NK-92 (cell line): Measurements from ENCODE around the gene TTYH1.

ENCODE experiments used
- DNase-seq: peaks from one replicate; lab custom pipeline; 2025; ENCODE audit not compliant: unreplicated experiment; lab: John Stamatoyannopoulos, UW

Gene TTYH1

DNA sequence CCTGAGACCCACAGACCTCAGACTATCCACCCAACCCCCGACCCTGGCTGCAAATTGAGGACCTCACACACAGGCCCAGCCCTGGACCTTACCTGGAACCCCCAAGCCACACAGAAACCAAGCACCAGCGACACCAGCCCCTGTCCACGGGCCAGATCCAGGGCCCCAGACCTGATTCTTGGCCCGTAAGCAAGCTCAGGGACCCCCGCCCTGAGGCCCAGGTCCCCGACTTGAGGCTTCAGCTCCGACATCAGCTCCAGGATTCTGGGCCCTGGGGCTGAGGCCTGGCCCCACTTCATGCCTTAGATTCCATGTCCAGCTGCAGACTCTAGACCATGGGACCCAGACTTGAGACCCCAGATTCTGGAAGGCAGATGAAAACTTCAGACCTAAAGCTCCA is 6.3 kb downstream of the TTYH1 start:
- DNase-seq, result no peak

DNA sequence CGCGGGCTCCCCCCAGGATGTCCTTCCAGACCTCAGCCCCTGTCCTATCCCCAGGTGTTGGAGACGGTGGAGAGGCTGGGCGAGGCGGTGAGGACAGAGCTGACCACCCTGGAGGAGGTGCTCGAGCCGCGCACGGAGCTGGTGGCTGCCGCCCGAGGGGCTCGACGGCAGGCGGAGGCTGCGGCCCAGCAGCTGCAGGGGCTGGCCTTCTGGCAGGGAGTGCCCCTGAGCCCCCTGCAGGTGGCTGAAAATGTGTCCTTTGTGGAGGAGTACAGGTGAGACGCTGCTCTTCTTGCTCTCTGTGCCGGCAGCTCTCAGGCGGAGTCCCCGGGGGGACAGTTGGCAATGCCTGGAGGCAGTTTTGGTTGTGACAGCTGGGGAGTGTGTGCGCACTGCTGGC is 6.9 kb downstream of the TTYH1 start:
- no peak for DNase-seq

DNA sequence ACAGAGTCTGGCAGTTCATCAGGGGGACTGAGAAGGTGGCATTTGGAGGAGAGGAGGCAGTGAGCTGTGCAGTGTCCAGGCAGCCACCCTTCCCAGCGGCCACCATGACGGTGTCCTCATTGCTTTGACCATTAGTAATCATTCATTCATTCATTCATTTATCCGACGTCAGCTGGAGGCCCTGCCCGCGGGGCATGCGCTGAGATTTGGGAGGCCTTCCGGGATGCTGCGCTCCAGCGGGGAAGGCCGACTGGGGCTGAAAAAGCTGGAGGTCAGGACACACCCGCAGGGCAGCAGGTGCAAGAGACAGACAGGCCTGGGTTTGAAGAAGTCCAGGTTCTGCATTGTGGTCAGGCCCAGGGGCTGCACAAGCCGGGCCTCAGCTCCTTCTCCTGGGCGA is 8.9 kb downstream of the TTYH1 start:
- DNase-seq, result no peak

DNA sequence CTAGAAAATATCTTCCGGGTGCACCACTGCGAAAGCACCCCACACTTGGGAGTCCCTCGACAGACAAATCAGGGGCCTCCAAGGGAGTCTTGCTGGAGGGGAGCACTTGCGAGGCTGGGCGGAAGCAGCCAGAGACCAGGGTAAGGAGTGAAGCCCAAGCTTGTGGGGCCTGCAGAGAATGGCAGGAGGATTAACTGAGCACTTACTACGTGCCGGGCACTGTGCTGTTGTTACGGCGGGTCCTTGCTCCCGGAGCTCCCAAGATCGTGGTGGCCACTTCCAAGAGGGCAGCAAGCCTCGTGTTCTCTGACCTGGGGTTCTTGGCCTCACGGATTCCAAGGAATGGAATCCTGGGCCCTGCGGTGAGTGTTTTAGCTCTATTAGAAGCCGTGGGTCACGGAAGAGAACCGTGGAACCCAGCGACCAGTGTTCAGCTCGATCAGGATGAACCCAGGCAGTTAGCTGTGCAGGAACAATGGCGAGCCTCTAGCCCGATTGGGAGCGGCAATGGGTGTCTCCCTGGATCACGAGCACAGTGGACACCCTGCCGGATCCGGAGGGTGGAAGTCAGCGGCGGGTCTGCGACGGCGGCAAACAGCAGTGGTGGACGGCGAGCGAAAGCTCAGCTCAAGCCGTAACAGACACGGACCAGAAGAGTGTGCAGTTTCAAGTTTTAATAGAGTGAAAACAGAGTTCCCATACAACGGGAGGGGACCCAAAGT is 9.6 kb downstream of the TTYH1 start:
- no peak for DNase-seq

DNA sequence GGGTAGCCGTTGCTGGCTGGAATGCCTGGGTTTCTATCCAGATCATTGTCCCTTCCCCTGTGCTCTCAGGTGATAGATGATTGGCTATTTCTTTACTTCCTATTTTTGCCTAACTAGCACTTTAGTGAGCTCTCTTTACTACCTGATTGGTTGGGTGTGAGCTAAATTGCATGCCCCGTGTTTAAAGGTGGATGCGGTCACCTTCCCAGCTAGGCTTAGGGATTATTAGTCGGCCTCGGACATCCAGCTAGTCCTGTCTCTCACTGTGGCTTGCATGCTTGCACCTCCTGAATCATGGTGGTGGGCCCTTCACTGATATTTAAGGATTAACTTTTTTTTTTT is 10.1 kb downstream of the TTYH1 start:
- no peak for DNase-seq

DNA sequence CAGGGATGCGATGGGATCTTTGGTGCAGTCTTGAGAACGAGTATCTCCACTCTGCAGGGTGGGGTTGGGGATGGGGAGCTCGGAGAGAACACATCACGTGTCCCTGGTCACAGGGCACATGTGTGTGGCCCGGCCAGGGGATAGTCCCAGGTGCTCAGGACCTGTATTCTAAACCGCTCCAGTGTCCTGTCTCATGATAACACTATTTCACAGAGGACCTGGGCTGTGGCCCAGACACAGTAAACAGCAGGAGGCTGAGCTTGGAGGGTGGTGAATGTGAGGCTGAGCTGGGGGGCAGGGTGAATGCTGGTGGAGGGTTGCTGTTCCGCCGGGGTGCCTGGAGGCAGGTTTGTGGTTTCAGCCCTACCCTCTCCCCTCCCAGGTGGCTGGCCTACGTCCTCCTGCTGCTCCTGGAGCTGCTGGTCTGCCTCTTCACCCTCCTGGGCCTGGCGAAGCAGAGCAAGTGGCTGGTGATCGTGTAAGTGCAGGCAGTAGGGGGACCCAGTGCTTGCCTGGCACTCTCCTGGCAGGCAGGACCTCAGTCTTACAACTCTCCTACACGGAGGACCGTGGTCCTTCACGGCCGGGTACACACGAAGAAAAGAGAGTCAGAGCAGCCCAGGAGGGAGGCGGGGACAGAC is 11.1 kb downstream of the TTYH1 start:
- no peak for DNase-seq

DNA sequence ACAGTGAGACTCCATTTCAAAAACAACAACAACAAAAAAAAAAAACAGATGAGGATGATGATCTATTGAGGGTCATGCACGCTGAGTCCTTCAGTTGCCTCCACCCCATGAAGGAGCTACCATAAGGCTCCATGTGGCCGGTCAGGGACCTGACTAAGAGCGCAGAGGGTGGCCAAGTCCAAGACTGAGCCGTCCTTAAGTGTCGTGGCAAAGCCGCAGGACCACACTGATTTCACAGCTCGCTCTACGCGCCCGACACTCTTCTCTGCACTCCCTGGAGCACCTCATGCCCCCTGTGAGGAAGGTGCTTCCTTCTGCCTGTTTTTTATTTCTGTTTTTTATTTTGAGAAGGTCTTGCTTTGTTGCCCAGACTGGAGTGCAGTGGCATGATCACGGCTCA is 12.3 kb downstream of the TTYH1 start:
- no peak for DNase-seq

DNA sequence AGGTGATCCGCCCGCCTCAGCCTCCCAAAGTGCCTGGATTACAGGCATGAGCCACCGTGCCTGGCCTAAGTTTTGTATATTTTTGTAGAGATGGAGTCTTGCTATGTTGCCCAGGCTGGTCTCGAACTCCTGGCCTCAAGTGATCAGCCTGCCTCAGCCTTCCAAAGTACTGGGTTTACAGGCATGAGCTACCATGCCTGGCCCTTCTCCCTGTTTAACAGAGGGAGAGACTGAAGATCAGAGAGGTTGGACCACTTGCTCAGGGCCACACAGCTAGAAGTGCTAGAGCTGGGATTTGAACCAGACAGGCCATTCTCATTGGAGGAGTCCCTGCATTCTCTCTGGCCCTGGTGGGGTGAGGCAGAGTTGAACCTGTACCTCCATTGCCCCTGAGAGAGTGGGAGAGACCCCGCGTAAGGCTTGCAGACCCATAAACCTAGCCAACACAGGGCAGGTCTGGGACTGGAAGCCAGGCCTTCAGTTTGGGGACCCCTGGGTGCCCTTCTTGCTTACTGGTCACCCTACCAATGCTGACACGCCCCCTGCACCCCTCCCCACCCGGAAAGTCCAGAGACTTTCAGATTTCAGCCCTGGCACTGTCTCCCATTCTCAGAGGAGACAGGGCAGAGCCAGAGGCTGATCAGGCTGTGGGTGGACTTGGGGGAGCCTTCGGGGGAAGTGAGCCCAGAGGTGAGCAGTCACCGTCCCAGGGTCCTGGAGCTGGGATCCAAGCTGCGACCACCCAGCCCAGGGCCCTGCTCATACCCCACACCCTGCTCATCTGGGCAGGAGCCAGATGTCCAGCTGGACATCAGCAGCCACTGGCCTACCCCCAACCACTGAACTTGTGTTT is 13.3 kb downstream of the TTYH1 start:
- DNase-seq, result no peak

DNA sequence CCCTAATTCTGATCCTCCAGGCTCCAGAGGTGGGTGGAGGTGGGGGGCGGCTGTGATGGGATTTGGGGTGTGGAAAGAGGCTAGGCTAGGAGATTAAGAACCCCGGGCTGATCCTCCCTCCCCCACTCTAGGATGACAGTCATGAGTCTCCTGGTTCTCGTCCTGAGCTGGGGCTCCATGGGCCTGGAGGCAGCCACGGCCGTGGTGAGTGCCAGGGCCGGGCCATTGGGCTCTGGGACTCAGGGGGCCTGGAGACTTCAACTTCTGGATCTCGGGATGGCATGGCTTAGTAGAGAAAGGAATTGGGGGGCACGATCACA is 13.9 kb downstream of the TTYH1 start:
- DNase-seq, result no peak

DNA sequence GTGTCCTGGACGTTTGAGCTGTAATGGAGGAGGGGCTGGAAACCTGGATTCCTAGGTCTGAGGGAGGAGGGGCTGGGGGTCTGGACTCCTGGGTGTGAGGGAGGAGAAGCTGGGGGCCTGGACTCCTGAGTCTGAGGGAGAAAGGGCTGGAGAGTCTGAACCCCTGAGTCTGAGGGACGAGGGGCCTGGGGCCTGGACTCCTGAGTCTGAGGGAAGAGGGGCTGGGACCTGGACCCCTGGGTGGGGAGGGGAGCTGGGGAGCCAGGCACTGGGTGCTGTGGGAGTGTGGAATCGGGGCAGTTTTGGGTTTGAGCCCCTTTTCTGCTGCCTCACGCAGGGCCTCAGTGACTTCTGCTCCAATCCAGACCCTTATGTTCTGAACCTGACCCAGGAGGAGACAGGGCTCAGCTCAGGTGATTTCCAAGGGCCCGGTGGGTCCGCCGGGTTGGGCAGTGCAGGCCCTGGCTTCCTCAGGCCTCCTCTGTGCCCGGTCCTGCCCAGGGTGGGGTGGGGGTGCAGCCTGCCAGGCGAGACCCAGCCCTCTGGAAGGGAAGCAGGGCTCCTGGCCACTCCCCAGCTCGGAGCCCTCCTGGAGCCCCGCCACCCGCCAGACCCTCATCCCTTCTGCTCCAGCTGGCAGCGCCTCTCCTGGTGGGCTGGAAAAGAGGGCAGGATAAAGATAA is 14.4 kb downstream of the TTYH1 start:
- no peak for DNase-seq

DNA sequence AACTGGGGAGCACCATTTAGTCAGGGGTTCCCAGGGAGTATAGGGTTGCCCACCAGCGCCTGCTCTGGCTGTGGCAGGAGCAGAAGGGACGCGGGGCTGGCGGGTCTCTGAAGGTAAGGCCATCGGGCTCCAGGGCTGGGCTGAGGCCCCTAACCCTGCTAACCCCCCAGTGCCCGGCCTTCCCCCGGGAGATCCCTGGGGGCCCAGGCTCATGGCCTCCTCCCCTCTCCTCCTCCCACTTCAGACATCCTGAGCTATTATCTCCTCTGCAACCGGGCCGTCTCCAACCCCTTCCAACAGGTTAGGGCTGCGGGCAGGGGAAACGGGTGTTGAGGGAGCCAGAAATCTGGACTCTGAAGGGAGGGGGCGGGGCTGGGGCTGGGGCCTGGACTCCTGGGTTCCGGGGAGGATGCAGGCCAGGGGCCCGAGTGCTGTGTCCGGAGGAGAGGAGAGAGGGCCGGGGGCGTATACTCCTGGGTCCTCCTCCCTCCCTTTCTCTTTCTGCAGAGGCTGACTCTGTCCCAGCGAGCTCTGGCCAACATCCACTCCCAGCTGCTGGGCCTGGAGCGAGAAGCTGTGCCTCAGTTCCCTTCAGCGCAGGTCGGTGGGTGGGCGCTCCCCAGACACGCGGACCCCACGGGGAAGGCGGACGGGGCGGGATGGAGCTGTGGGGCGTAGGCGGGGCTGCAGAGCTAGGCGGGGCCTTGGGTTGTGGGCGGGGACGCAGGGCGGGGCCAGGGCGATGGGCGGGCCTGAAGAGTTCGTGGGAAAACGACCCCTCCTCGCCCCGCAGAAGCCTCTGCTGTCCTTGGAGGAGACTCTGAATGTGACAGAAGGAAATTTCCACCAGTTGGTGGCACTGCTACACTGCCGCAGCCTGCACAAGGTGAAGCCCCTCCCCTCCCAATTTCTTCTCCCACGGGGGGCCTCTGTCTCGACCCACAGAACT is 15.3 kb downstream of the TTYH1 start:
- no peak for DNase-seq

DNA sequence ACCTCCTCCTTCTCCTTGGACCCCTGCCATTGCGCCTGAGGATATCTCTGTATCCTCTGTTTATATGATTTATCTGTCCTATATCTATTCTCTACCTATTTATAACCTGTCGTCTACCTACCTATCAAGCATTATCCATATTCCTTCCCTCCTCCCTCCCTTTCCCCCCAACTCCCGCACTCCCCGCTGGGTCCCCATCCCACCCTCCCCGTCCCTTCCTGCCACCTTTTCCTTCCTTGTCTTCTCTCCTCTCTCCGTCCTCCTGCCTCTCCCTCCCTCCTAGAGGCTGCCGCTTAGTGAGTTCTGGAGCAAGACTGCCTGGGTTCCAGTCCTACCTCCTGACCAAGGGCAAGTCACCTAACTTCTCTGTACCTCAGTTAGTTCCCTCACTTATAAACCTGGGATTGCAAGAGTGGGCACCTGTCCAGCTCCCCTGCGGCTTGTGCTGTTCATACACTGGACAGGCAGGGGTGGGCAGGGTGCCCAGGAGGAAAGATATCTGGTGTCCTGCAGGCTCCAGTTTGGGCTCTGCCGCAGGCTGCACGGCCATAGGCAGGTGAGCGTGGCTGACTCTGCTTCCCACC is 16.1 kb downstream of the TTYH1 start:
- no peak for DNase-seq

DNA sequence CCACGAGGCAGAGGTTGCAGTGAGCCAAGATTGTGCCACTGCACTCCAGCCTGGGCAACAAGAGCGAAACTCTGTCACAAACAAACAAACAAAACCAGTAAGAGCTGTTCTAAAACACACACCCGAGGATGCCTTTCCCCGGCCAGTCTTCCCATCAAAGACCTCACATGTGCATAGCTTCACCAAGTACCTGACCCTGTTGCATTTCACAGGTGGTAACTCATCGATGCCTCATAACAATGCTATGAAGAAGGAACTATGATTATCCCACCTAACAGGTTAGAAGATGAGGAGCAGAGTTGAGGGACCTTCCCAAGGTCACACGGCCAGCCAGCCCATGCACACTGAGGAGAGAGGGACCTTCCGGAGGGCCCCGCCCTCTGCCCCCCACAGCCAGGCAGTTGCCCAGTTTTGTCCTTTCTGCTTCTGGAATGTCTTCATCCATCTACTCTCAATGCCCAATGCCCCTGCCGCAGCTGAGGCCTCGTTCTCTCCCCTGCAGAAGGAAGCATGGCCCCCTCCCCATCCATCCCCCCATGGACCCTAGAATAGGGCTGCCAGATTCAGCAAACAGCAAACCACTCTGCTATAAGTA is 17.0 kb downstream of the TTYH1 start:
- DNase-seq, result no peak

DNA sequence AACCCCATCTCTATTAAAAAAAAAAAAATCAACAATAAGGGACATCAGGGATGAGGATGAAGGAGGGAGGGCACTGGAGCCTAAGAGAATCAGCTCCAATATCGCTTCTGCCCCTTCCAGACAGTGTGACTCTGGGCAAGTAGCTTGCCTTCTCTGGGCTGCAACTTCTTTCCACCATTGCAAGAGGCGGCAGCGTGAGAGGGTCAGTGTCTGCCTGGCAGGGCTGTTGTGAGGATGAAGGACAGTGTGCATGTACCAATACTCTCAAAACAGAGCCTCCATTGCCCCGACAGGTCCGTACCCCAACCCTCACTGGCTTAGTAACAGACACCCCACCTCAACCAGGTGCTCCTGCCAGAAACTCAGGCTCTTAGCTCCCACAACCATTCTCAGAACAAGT is 18.4 kb downstream of the TTYH1 start:
- no peak for DNase-seq

DNA sequence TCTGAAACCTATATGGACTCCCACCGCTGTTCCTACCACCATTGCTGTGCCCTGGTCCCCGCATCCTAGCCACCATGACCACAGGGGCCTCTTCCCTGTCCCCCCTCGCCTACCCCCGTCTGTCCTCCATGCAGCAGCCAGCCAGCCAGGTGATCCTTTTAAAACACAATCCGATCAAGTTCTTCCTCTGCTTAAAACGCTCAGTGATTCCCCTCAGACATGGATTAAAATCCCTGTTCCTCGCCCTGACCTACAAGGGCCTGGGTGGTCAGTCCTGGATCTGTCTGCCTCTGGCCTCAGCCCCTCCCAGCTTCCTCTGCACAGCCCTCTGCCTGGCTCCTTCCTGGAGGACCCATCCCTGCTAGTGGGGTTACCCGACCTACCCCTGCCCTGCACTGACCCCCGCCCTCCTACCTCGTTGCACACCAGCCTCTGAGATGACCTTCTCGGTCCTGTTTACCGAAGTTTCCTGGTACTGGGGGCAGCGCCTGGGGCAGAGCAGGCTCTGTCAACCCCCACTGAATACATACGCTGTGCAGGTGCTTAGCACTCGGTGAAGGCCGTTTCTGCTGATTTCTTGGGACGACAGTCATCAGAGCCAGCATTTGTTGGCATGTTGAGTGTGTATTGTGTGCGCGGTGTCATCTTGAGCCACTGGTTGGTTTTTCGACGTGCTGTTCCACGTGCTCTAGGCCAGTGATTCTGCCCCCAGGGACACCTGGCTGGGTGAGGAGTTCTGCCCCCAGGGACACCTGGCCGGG is 19.0 kb downstream of the TTYH1 start:
- DNase-seq, result no peak

DNA sequence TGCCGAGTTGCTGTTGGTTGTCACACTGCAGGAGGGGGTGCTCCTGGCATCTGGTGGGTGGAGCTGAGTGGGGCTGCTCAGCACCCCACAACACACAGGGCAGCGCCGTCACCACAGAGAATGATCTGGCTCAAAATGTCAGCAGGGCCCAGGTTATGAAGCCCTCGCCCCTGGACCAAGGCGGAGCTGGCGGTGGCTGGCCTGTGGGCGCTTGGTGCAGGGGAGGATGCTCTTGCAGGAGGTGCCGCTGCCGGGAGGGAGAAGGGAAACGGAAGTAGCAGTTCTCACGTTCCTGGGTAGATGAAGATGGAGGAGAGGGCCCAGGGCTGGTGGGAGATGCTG is 19.6 kb downstream of the TTYH1 start:
- no peak for DNase-seq

DNA sequence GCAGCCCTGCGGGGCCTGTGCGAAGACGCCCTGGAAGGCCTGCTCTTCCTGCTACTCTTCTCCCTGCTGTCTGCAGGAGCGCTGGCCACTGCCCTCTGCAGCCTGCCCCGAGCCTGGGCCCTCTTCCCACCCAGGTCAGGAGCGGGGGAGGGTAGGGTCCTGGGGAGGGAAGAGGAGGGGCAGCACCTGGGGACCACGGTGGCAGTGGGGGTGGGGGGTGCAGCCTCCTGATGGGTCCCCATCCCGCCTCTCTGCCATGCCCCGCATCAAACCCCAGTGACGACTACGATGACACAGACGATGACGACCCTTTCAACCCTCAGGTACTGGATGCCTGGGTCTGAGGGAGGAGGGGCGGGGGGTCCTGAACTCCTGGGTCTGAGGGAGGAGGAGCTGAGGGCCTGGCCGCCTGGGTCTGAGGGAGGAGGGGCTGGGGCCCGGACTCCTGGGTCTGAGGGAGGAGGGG is 20.3 kb downstream of the TTYH1 start:
- DNase-seq, result no peak

DNA sequence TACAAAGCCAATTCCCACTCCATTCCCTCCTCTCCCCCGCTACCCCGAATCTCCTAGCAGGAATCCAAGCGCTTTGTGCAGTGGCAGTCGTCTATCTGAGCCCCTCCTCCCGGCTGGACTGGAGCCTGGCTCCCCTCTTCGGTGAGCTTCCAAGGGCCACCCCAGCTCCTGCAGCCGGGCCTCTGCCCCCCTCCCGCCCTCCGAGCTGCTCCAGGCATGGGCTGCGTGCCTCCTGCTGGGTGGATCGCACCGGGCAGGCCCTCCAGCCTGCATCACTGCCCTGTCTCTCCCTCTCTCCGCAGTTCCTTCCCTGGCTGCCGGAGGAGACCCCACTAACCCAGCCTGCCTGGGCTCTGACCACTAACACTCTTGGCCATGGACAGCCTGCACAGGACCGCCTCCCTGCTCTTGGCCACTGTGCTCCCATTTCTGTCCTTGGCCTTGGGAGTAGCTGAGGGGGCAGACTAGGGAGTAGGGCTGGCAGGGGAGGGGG is 20.8 kb downstream of the TTYH1 start:
- no peak for DNase-seq

DNA sequence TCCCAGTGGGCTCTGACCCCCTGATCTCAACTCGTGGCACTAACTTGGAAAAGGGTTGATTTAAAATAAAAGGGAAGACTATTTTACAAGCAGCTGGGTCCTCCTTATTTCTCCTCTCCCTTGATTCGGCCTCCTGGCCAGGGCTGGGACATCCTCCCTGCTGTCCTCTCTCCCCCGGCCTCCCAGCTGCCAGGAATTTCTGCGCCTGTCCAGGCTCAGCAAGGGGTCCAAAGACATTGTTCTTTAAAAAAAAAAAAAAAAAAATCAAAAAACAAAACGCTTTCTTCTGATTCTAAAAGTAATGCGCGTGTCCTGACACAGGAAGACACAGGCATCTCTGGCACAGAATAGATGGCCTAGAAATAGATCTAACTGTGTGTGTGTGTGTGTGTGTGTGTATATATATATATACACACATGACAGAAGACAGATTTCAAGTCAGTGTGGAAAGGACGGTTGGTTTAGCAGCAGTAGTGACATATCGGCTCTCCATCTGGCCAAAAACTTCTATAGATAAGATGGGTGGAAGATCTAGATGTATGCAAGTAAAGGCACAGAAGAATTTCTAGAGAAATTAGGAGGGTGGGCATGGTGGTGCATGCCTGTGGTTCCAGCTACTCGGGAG is 21.5 kb downstream of the TTYH1 start:
- no peak for DNase-seq
